Fibroblast of villous mesenchyme (primary cell): ENCODE results near the gene SHMT1. TPM values are rescaled to one million over a fixed set of nuclear protein-coding genes. Genes with fewer than 3 reads are reported as not detected.

Experiments used
- DNase-seq: peaks from one replicate; pipeline ENCODE4 v3.0.0-alpha.2; 2010; ENCODE audit warnings: low read depth
- H3K4me3 ChIP-seq: 2 replicates; pipeline ENCODE4 v1.5.1; 2011; ENCODE audit warnings: low read depth, mild to moderate bottlenecking, low read length
- total RNA-seq: library from RNA; depleted of rRNA; stranded (reverse); fragments of >200 nt; gene quantifications from 2 replicates; pipeline ENCODE4 v1.2.3, GENCODE V29; 2012
- TF ChIP-seq, protein P1 (sequence below): IDR thresholded peaks from 2 replicates; pipeline ENCODE4 v1.5.1; 2012; ENCODE audit warnings: low read depth, mild to moderate bottlenecking, low read length; ENCODE audit not compliant: insufficient read depth

Gene SHMT1
- total RNA-seq, 1 donor = 14.2 TPM

DNA sequence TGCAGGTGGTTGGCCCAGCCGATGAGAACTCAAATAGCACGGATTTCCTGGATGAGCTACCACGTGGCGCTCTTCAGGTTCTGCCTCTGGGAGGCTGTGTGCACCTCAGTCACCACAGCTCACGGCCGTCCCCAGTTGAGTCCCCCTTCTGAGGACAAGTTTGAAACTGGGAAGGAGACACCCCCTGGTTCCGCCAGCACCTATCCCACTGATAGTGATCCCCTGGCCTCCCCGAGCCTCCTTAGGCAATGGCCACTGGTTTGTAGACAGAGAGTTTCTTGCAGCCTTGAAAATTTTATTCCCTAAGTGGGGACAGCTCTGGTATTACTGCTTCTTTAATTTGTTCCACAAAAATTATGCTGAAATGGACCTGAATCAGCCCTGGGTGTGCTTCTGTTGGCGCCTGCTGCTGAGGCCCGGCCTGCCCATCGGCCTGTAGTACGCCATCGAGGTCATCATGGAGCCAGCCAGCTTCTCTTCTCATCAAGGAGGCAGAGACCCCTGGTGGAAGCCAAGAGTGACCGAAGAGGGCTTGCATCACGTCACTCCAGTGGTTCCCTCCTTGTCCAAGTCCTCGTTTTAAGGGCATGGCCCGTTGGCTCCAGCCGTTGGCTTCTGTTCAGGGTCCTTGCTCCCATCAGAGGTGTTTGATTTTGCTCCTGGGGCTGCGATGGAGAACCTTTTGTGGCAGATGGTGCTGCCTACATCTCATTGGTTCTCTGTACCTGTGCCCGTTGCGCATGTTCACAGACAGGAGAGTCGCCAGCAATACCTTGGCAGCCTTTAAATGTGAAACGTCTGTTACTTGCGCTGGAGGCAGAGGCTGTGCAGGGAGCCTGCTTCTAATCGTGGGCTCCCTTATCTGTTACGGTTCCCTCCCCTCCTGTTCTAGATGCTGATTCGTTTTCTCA, 39.0 kb downstream of the SHMT1 start:
- no peak for DNase-seq
- H3K4me3 ChIP-seq = no peak overlapping the region
- TF ChIP-seq, protein P1, sequence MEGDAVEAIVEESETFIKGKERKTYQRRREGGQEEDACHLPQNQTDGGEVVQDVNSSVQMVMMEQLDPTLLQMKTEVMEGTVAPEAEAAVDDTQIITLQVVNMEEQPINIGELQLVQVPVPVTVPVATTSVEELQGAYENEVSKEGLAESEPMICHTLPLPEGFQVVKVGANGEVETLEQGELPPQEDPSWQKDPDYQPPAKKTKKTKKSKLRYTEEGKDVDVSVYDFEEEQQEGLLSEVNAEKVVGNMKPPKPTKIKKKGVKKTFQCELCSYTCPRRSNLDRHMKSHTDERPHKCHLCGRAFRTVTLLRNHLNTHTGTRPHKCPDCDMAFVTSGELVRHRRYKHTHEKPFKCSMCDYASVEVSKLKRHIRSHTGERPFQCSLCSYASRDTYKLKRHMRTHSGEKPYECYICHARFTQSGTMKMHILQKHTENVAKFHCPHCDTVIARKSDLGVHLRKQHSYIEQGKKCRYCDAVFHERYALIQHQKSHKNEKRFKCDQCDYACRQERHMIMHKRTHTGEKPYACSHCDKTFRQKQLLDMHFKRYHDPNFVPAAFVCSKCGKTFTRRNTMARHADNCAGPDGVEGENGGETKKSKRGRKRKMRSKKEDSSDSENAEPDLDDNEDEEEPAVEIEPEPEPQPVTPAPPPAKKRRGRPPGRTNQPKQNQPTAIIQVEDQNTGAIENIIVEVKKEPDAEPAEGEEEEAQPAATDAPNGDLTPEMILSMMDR = no peak

DNA sequence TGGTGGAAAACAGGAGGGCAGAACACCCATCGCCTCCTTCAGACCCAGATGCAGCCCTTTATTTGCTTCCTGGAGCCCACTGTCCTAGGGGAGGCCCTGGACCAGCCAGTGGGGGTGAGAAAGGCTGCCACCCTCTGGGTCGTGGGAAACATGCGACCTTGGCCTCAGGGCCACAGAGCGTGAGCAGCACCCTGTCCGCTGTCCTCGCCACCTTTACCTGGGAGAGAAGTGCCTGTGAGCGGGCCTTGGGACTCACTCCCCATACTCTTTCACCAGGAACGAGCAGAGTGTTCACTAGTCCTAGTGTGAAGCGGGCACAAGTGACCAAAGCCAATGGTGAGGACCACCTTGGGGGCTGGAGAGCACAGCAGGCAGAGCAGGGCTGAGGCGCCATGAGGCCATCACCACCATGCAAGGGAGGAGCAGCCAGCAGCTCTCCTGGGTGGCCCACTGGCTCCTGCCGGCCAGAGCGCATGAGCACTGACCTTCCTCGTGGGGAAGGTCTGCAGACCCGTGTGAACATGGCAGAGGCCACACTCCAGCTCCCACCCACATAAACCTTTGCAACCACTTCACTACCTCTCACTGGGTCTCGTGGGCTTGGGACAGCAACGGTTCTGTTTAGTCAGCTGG, 39.7 kb downstream of the SHMT1 start:
- H3K4me3 ChIP-seq = no peak overlapping the region
- TF ChIP-seq, protein P1 = no peak
- no peak for DNase-seq

- H3K4me3 ChIP-seq = no peak overlapping the region
- TF ChIP-seq, protein P1 = no peak
- no peak for DNase-seq
These were observed 40.3 kb downstream of the SHMT1 start for GRCh38 chr17:18323007-18323406.

DNA sequence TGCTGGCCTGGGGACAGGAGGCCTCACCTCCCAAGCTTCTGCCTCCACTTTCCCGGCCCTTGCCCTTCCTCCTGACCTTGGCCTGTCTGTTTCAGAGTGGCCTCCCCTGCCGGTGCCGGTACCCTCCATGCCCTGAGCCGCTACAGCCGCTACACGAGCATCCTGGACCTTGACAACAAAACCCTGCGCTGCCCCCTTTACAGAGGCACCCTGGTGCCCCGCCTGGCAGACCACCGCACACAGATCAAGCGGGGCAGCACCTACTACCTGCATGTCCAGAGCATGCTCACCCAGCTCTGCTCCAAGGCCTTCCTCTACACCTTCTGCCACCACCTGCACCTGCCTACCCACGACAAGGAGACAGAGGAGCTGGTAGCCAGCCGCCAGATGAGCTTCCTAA, 40.8 kb downstream of the SHMT1 start:
- TF ChIP-seq, protein P1 = no peak
- no peak overlapping the region for H3K4me3 ChIP-seq
- DNase-seq = no peak

DNA sequence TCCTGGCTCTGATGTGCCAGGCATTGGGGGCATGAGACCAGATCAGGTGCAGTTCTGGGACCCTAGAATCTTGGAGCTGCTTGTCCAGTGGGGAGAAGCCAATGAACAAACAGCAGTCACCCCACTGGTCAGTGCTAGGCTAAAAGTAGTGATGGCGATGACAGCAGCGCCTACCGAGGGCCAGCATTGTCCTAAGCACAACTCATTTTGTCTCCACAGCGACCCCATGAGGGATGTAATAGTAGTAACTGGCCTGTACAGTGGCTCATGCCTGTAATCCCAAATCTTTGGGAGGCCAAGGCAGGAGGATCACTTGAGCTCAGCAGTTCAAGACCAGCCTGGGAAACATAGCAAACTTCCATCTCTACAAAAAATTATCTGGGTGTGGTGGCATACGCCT, 42.0 kb downstream of the SHMT1 start:
- TF ChIP-seq, protein P1 = peak; percentile 22
- no peak for DNase-seq

DNA sequence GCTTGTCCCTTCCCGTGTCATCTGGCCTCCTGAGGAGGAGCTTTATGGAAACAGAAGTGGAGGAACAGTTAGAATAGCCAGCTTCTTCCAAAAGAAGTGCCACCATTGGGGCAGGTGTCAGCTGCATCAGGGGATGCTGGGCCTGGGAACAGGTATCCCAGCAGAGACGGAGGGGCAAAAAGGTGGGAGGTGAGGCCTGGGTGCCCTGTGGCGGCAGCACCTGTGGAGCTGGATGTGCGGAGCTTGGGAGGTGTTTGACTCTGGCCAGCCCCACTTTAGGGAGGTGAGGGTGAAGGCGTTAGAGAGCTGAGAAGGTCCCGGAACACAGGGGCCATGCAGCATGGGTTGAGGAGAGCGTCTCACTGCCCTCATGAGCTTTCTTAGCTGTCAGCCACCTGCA, 43.0 kb downstream of the SHMT1 start:
- DNase-seq = no peak
- TF ChIP-seq, protein P1 = no peak
- no peak overlapping the region for H3K4me3 ChIP-seq

More for the DNA sequence above, 42.0 kb downstream of the SHMT1 start:
- H3K4me3 ChIP-seq = no peak overlapping the region
